ENCODE measurements around the gene MRPS26.
"Not testable (repeated sequence)": the region's sequence is repeated elsewhere in the genome, so short reads cannot be mapped to it uniquely, and the experiment has no call there.

Gene MRPS26

GRCh38 chr20:3043322-3043721, 2.5 kb upstream of the MRPS26 start, which contains the start of gene GNRH2:
GNRH2 (plus strand) TSS chr20:3043622; CDS start chr20:3044415, 793 bp downstream.
- DNase-seq = no peak

- DNase-seq = no peak
Measured at GRCh38 chr20:3044336-3044965, 1.4 kb upstream of the MRPS26 start.

GRCh38 chr20:3045042-3045815, 623 bp upstream of the MRPS26 start:
- DNase-seq = peak; percentile 91

GRCh38 chr20:3046677-3047462, 1.0 kb downstream of the MRPS26 start:
- DNase-seq = peak; percentile 37

- DNase-seq = no peak
Measured at GRCh38 chr20:3047486-3048419, 1.9 kb downstream of the MRPS26 start.

GRCh38 chr20:3051385-3052019, 5.7 kb downstream of the MRPS26 start:
- no peak for DNase-seq

- no peak for DNase-seq
Measured at GRCh38 chr20:3059489-3059888, 13.6 kb downstream of the MRPS26 start.

- DNase-seq = not testable (repeated sequence)
Measured at GRCh38 chr20:3064119-3064518, 18.3 kb downstream of the MRPS26 start.

GRCh38 chr20:3067139-3068014, 21.5 kb downstream of the MRPS26 start:
- DNase-seq = no peak

GRCh38 chr20:3068075-3068474, 22.2 kb downstream of the MRPS26 start:
- DNase-seq = no peak

GRCh38 chr20:3068986-3069900, 23.4 kb downstream of the MRPS26 start:
- no peak for DNase-seq

- no peak for DNase-seq
Measured at GRCh38 chr20:3070725-3071124, 24.9 kb downstream of the MRPS26 start.

- no peak for DNase-seq
Measured at GRCh38 chr20:3071266-3071609, 25.4 kb downstream of the MRPS26 start.

- DNase-seq = no peak
Measured at GRCh38 chr20:3071610-3072529, 26.0 kb downstream of the MRPS26 start, which contains the start of gene OXT. OXT (plus strand) TSS chr20:3071620; CDS start chr20:3071656, 36 bp downstream.

GRCh38 chr20:3072530-3073250, 26.8 kb downstream of the MRPS26 start:
- no peak for DNase-seq

- not testable (repeated sequence) for DNase-seq
Measured at GRCh38 chr20:3073251-3073643, 27.4 kb downstream of the MRPS26 start.

- DNase-seq = no peak
Measured at GRCh38 chr20:3074812-3075211, 29.0 kb downstream of the MRPS26 start.

- DNase-seq = not testable (repeated sequence)
Measured at GRCh38 chr20:3075315-3075714, 29.5 kb downstream of the MRPS26 start.

All from NCI-H2227 treated with DMSO at 0.1 percent for 48 hours (cell line).